Sigmoid colon (tissue), 7 donors: ENCODE results near the gene ATXN1. TPM values are rescaled to one million over a fixed set of nuclear protein-coding genes. Genes with fewer than 3 reads are reported as not detected.

Experiments
- DNase-seq: peaks from one replicate; pipeline ENCODE4 v3.0.0-alpha.2; 2019
- H3K27ac ChIP-seq, 4 donors: fragments of 200-600 bp; sonication (generic); one replicate each; pipeline ENCODE4 v1.5.1; 2016 to 2019; ENCODE audit warnings: mild to moderate bottlenecking in 1 of 4
- H3K27me3 ChIP-seq, 3 donors: fragments of 200-600 bp; sonication (generic); one replicate each; pipeline ENCODE4 v1.5.1; 2019; ENCODE audit warnings: mild to moderate bottlenecking in 1 of 3
- H3K36me3 ChIP-seq, 4 donors: fragments of 200-600 bp; sonication (generic); one replicate each; pipeline ENCODE4 v1.5.1; 2016 to 2019
- H3K4me1 ChIP-seq, 4 donors: fragments of 200-600 bp; sonication (generic); one replicate each; pipeline ENCODE4 v1.5.1; 2017 to 2019
- H3K4me3 ChIP-seq, 4 donors: fragments of 200-600 bp; sonication (generic); one replicate each; pipeline ENCODE4 v1.5.1; 2017 to 2019; ENCODE audit warnings: mild to moderate bottlenecking in 2 of 4, moderate library complexity in 1 of 4
- H3K9me3 ChIP-seq, 4 donors: fragments of 200-600 bp in 3 of 4; sonication (generic) in 3 of 4; one replicate each; pipeline versions ENCODE4 v1.5.1 to v1.6.1; 2013 to 2019
- CTCF ChIP-seq, 4 experiments: fragments of 450-650 bp in 3 of 4; fragments of 200-600 bp in 1 of 4; IDR thresholded peaks; one replicate each; pipeline ENCODE4 v1.5.1; 2016 to 2019; ENCODE audit warnings: antibody characterized with exemption in 4 of 4, mild to moderate bottlenecking in 3 of 4, moderate library complexity in 2 of 4
- EP300 ChIP-seq, 4 donors: sonication (generic); formaldehyde crosslinking; IDR thresholded peaks; one replicate each; pipeline ENCODE4 v1.6.1; 2017; ENCODE audit warnings: antibody characterized with exemption in 4 of 4
- POLR2A ChIP-seq, 2 donors: fragments of 450-650 bp; IDR thresholded peaks; one replicate each; pipeline ENCODE4 v1.6.1; 2016; ENCODE audit warnings: antibody characterized with exemption in 2 of 2, mild to moderate bottlenecking in 2 of 2, moderate library complexity in 2 of 2
- POLR2AphosphoS5 ChIP-seq, 4 donors: sonication (generic); formaldehyde crosslinking; IDR thresholded peaks; one replicate each; pipeline ENCODE4 v1.6.1; 2017; ENCODE audit warnings: antibody characterized with exemption in 4 of 4
- WGBS, 2 donors: extraction: QIAGEN DNeasy Blood & Tissue Kit; methylation state at CpG; one replicate each; pipeline ENCODE4 v1.1.7; 2013; 5-methylcytosine and 5-hydroxymethylcytosine counted together
- intact Hi-C: fragments of 100-400 bp; cut with DNase I; formaldehyde crosslinking; loops from one replicate; pipeline ENCODE4 v1.15.1; 2023
- polyA plus RNA-seq, 3 donors: library from polyadenylated mRNA; stranded (reverse); fragments of 200-250 nt; gene quantifications; one replicate each; pipeline ENCODE4 v1.2.3, GENCODE V29; 2013
- total RNA-seq, 4 donors: library from RNA; depleted of rRNA; stranded (reverse); fragments of >200 nt; gene quantifications; one replicate each; pipeline ENCODE4 v1.1.0, GENCODE V29; 2016
- donor health status: healthy with polysubstance abuse.
- donor health status: Bipolar disorder and iron deficiency.
- donor health status: healthy.

ATXN1 gene
- total and polyA plus RNA-seq, 7 donors: 4.8 to 95.3 (median 37.7) TPM

- no peak overlapping the region for H3K27ac ChIP-seq
These were observed 190.3 kb downstream of the ATXN1 start for GRCh38 chr6:16570946-16571345.

GRCh38 chr6:16570221-16570553, 191.1 kb downstream of the ATXN1 start:
- Histone ChIP-seq H3K27ac (no peak overlapping the region), H3K4me1 (peaks cover 0 to 23% (median 5%) of the 10 kb centered on the region in 4 donors), H3K9me3 (no peaks in the 10 kb centered on the region), H3K36me3 (no peaks in the 10 kb centered on the region), H3K27me3 (no peaks in the 10 kb centered on the region), H3K4me3 (no peak overlapping the region)
- DNase-seq: no peak
- WGBS, 2 donors: 93 to 97% methylated on average over 1 of the region's 1 CpG
- intact Hi-C loops: no loop called here
- TF ChIP-seq POLR2AphosphoS5 (IDR thresholded peaks at IDR 0.05) (no peak), CTCF (IDR thresholded peaks at IDR 0.05) (no peak), POLR2A (IDR thresholded peaks at IDR 0.05) (no peak), EP300 (IDR thresholded peaks at IDR 0.05) (no peak)

More at GRCh38 chr6:16570946-16571345, 190.3 kb downstream of the ATXN1 start:
- Histone ChIP-seq H3K4me1 (peaks cover 0 to 25% (median 4%) of the 10 kb centered on the region in 4 donors), H3K36me3 (no peaks in the 10 kb centered on the region), H3K4me3 (no peak overlapping the region), H3K27me3 (no peaks in the 10 kb centered on the region), H3K9me3 (no peaks in the 10 kb centered on the region)
- no peak for DNase-seq
- TF ChIP-seq EP300 (IDR thresholded peaks at IDR 0.05) (no peak), POLR2AphosphoS5 (IDR thresholded peaks at IDR 0.05) (no peak), POLR2A (IDR thresholded peaks at IDR 0.05) (no peak), CTCF (IDR thresholded peaks at IDR 0.05) (no peak)
- 95 to 96% methylated on average over 1 of the region's 1 CpG for WGBS, 2 donors
- intact Hi-C loops: no loop called here

DNA sequence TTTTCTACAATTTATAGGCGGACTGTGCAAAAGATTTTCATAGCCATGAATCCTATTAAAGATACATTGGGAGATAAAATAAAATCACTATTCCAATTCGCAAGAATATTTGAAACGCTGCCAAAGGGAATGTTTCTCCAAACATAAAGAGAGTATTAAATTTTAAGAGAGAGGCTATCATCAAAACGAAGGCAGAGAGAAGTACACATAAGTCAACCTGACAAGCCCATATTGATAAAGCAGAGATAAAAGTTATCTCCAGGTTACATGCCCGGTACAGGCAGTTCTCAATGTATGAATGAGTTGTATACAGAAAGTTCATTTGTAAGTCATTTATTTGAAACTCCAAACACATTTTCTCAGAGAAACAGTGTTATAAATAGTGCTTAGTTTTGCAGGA, 193.1 kb downstream of the ATXN1 start:
- Histone ChIP-seq H3K4me3 (no peak overlapping the region), H3K27me3 (no peaks in the 10 kb centered on the region), H3K27ac (no peak overlapping the region), H3K9me3 (no peaks in the 10 kb centered on the region), H3K4me1 (peaks cover 0 to 36% (median 18%) of the 10 kb centered on the region in 4 donors), H3K36me3 (no peaks in the 10 kb centered on the region)
- intact Hi-C loops: no loop called here
- 23 to 56% methylated on average over 5 of the region's 5 CpGs for WGBS, 2 donors
- TF ChIP-seq EP300 (IDR thresholded peaks at IDR 0.05): no peak
- no peak for DNase-seq

- H3K9me3 ChIP-seq: no peaks in the 10 kb centered on the region
- DNase-seq: no peak
- H3K4me1 ChIP-seq: peaks cover 0 to 36% (median 18%) of the 10 kb centered on the region in 4 donors
- H3K4me3 ChIP-seq: no peak overlapping the region
- 93% methylated on average over 1 of the region's 1 CpG for WGBS, 2 donors
- intact Hi-C loops: no loop called here
- no peak overlapping the region for H3K27ac ChIP-seq
- no peak for TF ChIP-seq EP300 (IDR thresholded peaks at IDR 0.05)
- no peak for TF ChIP-seq CTCF (IDR thresholded peaks at IDR 0.05)
- no peak for TF ChIP-seq POLR2A (IDR thresholded peaks at IDR 0.05)
- H3K36me3 ChIP-seq: no peaks in the 10 kb centered on the region
- no peaks in the 10 kb centered on the region for H3K27me3 ChIP-seq
These were observed 194.2 kb downstream of the ATXN1 start for GRCh38 chr6:16567071-16567470.

- 78 to 85% methylated on average over 2 of the region's 2 CpGs for WGBS, 2 donors
- Histone ChIP-seq H3K4me1 (peaks cover 0 to 37% (median 18%) of the 10 kb centered on the region in 4 donors), H3K27ac (no peak overlapping the region), H3K27me3 (no peaks in the 10 kb centered on the region), H3K36me3 (no peaks in the 10 kb centered on the region), H3K9me3 (no peaks in the 10 kb centered on the region), H3K4me3 (no peak overlapping the region)
- TF ChIP-seq EP300 (IDR thresholded peaks at IDR 0.05) (no peak), CTCF (IDR thresholded peaks at IDR 0.05) (no peak)
- intact Hi-C loops: no loop called here
- DNase-seq: no peak
These were observed 196.8 kb downstream of the ATXN1 start for GRCh38 chr6:16564436-16564835.
